ENCODE results near the gene LLGL2.

Gene LLGL2

GRCh38 chr17:75488693-75489510 is 36.6 kb upstream of the LLGL2 start:
- no peak for TF ChIP-seq CTCF (IDR thresholded peaks at IDR 0.05)

DNA sequence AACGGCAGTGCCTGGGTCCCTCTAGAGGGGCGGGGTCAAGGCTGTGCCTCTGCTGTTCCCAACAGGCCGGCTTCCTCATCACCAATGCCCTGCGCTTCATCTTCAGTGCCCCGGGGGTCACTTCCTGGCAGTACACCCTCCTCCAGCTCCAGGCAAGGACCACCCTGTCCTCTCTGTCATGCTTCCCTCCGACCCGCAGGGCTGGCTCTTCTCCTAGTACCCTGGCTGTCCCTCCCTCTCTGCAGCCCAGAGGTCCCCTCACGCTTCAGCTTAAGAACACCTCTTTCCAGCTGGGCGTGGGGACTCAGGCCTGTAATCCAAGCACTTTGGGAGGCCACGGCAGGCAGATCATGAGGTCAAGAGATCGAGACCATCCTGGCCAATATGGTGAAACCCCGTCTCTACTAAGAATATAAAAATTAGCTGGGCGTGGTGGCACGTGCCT is 36.0 kb upstream of the LLGL2 start:
- TF ChIP-seq CTCF (IDR thresholded peaks at IDR 0.05), result no peak

- no peak for TF ChIP-seq CTCF (IDR thresholded peaks at IDR 0.05)
Measured at GRCh38 chr17:75490173-75490743, 35.2 kb upstream of the LLGL2 start.

GRCh38 chr17:75490953-75491649 is 34.4 kb upstream of the LLGL2 start:
- TF ChIP-seq CTCF (IDR thresholded peaks at IDR 0.05), result no peak

GRCh38 chr17:75491680-75492079 is 33.8 kb upstream of the LLGL2 start:
- no peak for TF ChIP-seq CTCF (IDR thresholded peaks at IDR 0.05)

DNA sequence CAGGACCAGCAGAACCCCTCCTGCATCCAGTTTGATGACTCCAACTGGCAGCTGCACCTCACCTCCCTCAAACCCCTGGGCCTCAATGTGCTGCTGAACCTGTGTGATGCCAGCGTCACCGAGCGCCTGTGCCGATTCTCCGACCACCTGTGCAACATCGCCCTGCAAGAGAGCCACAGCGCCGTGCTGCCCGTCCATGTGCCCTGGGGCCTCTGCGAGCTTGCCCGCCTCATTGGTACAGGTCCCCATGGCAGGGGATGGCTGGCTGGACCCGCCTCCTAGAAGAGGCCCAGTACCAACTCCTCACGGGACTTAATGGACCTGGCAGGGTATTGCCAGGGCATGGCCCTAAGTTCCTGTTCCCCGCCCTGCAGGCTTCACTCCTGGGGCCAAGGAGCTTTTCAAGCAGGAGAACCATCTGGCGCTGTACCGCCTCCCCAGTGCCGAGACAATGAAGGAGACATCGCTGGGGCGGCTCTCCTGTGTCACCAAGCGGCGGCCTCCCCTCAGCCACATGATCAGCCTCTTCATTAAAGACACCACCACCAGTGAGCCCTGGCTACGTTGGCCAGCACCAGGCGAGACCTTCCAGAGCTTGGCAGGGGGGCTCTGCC is 32.8 kb upstream of the LLGL2 start:
- TF ChIP-seq CTCF (IDR thresholded peaks at IDR 0.05), result no peak

DNA sequence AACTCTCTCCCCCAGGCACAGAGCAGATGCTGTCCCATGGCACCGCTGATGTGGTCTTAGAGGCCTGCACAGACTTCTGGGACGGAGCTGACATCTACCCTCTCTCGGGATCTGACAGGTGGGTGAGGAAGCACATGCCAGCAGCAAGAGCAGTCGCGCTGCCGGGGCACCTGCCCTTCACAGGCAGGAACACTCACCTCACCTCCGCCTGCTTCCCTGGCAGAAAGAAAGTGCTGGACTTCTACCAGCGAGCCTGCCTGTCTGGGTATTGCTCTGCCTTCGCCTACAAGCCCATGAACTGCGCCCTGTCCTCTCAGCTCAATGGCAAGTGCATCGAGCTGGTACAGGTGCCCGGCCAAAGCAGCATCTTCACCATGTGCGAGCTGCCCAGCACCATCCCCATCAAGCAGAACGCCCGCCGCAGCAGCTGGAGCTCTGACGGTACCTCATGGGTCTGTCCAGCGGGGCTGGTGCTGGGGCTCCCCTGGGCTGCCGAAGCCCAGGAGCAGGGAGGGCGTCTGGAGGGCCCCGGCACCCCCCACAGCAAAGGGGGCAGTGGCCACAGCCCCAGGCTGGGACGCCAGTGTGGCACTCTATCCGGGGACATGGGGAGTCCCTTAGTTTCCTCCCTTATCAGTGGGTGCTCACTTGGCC is 31.9 kb upstream of the LLGL2 start:
- TF ChIP-seq CTCF (IDR thresholded peaks at IDR 0.05), result no peak
